GM13977 (cell line): ENCODE measurements around the gene NHS.
"Not testable (repeated sequence)": the region's sequence is repeated elsewhere in the genome, so short reads cannot be mapped to it uniquely, and the experiment has no call there.

Experiments used
- DNase-seq: peaks from one replicate; pipeline ENCODE4 v3.0.0; 2012; ENCODE audit warnings: low spot score
- in situ Hi-C: fragments of 300-500 bp; cut with MboI; formaldehyde crosslinking; loops from one replicate; pipeline ENCODE4 v1.12.0; 2022; ENCODE audit warnings: low sequenced_read_pairs, low pct_unique_long_range_greater_than_20kb, mixed read lengths, inconsistent platforms; ENCODE audit not compliant: unreplicated experiment
- TF ChIP-seq, protein P1 (sequence below): IDR thresholded peaks from 2 replicates; pipeline ENCODE4 v1.5.1; 2012; ENCODE audit warnings: mild to moderate bottlenecking, control low read depth; ENCODE audit not compliant: insufficient read depth; ENCODE audit errors: extremely low read depth, missing control alignments

Gene NHS

GRCh38 chrX:17566740-17567139 lies 191.7 kb downstream of the NHS start:
- TF ChIP-seq, protein P1, sequence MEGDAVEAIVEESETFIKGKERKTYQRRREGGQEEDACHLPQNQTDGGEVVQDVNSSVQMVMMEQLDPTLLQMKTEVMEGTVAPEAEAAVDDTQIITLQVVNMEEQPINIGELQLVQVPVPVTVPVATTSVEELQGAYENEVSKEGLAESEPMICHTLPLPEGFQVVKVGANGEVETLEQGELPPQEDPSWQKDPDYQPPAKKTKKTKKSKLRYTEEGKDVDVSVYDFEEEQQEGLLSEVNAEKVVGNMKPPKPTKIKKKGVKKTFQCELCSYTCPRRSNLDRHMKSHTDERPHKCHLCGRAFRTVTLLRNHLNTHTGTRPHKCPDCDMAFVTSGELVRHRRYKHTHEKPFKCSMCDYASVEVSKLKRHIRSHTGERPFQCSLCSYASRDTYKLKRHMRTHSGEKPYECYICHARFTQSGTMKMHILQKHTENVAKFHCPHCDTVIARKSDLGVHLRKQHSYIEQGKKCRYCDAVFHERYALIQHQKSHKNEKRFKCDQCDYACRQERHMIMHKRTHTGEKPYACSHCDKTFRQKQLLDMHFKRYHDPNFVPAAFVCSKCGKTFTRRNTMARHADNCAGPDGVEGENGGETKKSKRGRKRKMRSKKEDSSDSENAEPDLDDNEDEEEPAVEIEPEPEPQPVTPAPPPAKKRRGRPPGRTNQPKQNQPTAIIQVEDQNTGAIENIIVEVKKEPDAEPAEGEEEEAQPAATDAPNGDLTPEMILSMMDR = no peak
- DNase-seq = no peak

GRCh38 chrX:17567187-17567586 lies 192.2 kb downstream of the NHS start:
- in situ Hi-C loops = no loop called here
- no peak for DNase-seq
- TF ChIP-seq, protein P1 = no peak

More at GRCh38 chrX:17566740-17567139, 191.7 kb downstream of the NHS start:
- in situ Hi-C loops = no loop called here

- in situ Hi-C loops = no loop called here
- no peak for DNase-seq
Observed at GRCh38 chrX:17567821-17568220, 192.8 kb downstream of the NHS start.

DNA sequence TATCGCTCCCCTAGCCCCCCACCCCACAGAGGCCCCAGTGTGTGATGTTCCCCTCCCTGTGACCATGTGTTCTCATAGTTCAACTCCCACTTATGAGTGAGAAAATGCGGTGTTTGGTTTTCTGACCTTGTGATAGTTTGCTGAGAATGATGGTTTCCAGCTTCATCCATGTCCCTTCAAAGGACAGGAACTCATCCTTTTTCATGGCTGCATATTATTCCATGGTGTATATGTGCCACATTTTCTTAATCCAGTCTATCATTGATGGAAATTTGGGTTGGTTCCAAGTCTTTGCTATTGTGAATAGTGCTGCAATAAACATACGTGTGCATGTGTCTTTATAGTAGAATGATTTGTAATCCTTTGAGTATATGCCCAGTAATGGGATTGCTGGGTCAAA lies 193.8 kb downstream of the NHS start:
- DNase-seq, in situ Hi-C loops: not testable (repeated sequence)

More at GRCh38 chrX:17567821-17568220, 192.8 kb downstream of the NHS start:
- TF ChIP-seq, protein P1 = no peak

GRCh38 chrX:17579026-17579425 lies 204.0 kb downstream of the NHS start:
- in situ Hi-C loops = no loop called here
- TF ChIP-seq, protein P1 = no peak
- no peak for DNase-seq

GRCh38 chrX:17580539-17581152 lies 205.6 kb downstream of the NHS start:
- TF ChIP-seq, protein P1 = no peak
- in situ Hi-C loops = no loop called here
- no peak for DNase-seq

GRCh38 chrX:17581641-17582040 lies 206.6 kb downstream of the NHS start:
- TF ChIP-seq, protein P1 = no peak
- in situ Hi-C loops = no loop called here
- no peak for DNase-seq
